Astrocyte of the cerebellum (primary cell): ENCODE measurements around the gene AKT3.

Experiments
- DNase-seq: peaks from one replicate; pipeline ENCODE4 v3.0.0-alpha.2; 2011; ENCODE audit warnings: low read depth
- H3K4me3 ChIP-seq: 2 replicates; pipeline ENCODE4 v1.5.1; 2011; ENCODE audit warnings: mild to moderate bottlenecking, low read depth, low read length, moderate library complexity
- CTCF ChIP-seq: IDR thresholded peaks from 2 replicates; pipeline ENCODE4 v1.5.1; 2012; ENCODE audit warnings: low read length, low read depth, moderate library complexity, mild to moderate bottlenecking; ENCODE audit errors: missing control alignments
- in situ Hi-C: cut with HindIII; loops from 2 replicates; pipeline ENCODE4 v1.10.0; 2017; ENCODE audit warnings: low sequenced_read_pairs

Gene AKT3

GRCh38 chr1:243646841-243647240 is 203.2 kb downstream of the AKT3 start:
- in situ Hi-C loops: no loop called here
- DNase-seq: no peak
- no peak for TF ChIP-seq CTCF
- no peak overlapping the region for H3K4me3 ChIP-seq

GRCh38 chr1:243645281-243645680 is 204.8 kb downstream of the AKT3 start:
- H3K4me3 ChIP-seq: no peak overlapping the region
- no peak for DNase-seq
- no peak for TF ChIP-seq CTCF
- in situ Hi-C loops: no loop called here

GRCh38 chr1:243642936-243643335 is 207.1 kb downstream of the AKT3 start:
- peak; percentile 20 for DNase-seq
- H3K4me3 ChIP-seq: no peak overlapping the region
- TF ChIP-seq CTCF: no peak
- in situ Hi-C loops: no loop called here

- H3K4me3 ChIP-seq: no peak overlapping the region
- no peak for DNase-seq
- in situ Hi-C loops: no loop called here
- no peak for TF ChIP-seq CTCF
Observed at GRCh38 chr1:243639027-243639658, 210.9 kb downstream of the AKT3 start.

DNA sequence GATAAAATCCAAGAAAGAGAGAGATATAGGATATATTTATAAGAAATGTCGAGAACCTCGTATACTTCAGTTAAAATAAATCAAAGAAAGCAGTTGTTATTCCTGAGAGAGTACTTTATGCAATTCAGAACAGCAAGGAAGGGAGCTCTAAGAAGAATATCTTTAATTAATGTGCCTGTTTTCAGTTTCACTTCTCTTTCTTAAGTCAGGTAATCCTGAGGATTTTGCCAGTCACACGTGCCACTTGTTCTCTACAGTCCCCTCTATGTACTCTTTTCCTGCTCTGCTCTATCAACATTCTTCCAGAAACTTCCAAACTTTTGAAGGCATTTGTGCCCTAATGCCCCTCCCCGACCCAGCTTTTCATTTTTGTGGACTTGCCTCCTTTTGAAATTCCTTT is 211.9 kb downstream of the AKT3 start:
- DNase-seq: no peak
- no peak for TF ChIP-seq CTCF
- in situ Hi-C loops: no loop called here
- H3K4me3 ChIP-seq: no peak overlapping the region

- no peak overlapping the region for H3K4me3 ChIP-seq
- no peak for TF ChIP-seq CTCF
- in situ Hi-C loops: no loop called here
- no peak for DNase-seq
Observed at GRCh38 chr1:243628476-243628907, 221.6 kb downstream of the AKT3 start.
